Measurements from ENCODE around the gene DOCK4.

DNA sequence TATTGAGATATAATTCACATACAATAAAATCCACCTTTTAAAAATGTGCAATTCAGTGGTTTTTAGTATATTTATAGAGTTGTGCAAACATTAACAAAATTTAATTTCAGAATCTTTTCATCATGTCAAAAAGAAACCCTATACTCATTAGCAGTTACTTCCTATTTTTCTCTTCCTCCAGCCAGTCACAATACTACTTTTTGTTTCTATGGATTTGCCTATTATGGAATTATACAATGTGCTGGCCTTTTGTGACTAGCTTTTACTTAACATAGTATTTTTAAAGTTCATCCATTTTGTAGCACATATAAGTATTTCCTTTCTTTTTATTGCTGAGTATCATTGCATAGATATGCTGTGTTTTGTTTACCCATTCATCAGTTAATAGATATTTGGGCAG is 444.0 kb downstream of the DOCK4 start:
- no peak for TF ChIP-seq YY1 (IDR thresholded peaks at IDR 0.05; ENCODE audit: low read depth)
- TF ChIP-seq CEBPB (IDR thresholded peaks at IDR 0.05): no peak
- no peak for TF ChIP-seq EGR1 (IDR thresholded peaks at IDR 0.05)
